Activated T-helper 1 cell treated with anti-CD3 and anti-CD28 coated beads, Interleukin-2, amount 50 U/mL, for 16 hours (primary cell): Measurements from ENCODE around the gene SLC4A5.
A peak's percentile ranks its signal among the peaks of the same experiment; 100 is the strongest.

Experiments used
- DNase-seq, 2 donors: peaks; one replicate each; pipeline ENCODE4 v3.0.0-alpha.2; 2020; ENCODE audit warnings: low read depth in 1 of 2, low spot score in 1 of 2

The SLC4A5 gene, protein sequence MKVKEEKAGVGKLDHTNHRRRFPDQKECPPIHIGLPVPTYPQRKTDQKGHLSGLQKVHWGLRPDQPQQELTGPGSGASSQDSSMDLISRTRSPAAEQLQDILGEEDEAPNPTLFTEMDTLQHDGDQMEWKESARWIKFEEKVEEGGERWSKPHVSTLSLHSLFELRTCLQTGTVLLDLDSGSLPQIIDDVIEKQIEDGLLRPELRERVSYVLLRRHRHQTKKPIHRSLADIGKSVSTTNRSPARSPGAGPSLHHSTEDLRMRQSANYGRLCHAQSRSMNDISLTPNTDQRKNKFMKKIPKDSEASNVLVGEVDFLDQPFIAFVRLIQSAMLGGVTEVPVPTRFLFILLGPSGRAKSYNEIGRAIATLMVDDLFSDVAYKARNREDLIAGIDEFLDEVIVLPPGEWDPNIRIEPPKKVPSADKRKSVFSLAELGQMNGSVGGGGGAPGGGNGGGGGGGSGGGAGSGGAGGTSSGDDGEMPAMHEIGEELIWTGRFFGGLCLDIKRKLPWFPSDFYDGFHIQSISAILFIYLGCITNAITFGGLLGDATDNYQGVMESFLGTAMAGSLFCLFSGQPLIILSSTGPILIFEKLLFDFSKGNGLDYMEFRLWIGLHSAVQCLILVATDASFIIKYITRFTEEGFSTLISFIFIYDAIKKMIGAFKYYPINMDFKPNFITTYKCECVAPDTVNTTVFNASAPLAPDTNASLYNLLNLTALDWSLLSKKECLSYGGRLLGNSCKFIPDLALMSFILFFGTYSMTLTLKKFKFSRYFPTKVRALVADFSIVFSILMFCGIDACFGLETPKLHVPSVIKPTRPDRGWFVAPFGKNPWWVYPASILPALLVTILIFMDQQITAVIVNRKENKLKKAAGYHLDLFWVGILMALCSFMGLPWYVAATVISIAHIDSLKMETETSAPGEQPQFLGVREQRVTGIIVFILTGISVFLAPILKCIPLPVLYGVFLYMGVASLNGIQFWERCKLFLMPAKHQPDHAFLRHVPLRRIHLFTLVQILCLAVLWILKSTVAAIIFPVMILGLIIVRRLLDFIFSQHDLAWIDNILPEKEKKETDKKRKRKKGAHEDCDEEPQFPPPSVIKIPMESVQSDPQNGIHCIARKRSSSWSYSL

DNA sequence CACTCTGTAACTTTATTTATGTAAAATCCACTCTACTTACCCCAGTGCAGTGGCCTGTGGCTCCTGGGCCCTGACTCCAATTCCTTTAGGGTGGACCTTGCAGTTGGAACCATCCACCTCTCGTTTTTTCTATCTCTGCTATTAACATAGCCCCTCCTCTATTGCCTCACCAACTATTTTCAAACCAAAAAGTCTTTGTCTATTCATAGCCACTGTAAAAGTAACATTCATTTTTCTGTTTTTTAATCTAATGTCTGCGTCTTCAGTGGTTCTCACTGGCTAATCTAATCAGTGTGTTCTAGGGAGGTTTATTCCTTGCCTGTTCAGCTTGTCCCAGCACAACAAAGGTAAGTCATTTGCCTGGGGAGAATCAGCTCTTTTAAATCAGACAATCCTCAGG lies at the start of gene SLC4A5:
Gene SLC4A5 (minus strand): TSS at position 101 of the 400 bp plus-strand sequence. CDS start 28,393 bp downstream, outside the sequence.
- DNase-seq: no peak

DNA sequence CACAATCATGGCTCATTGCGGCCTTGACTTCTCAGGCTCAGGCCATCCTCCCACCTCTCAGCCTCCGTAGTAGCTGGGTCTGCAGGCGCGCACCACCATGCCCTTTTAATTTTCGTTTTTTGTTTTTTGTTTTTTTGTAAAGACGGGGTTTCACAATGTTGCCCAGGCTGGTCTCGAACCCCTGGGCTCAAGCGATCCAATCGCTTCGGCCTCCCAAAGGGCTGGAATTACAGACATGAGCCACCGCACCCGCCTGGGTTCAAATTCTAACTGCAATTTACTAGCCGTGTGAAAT lies 49.2 kb upstream of the SLC4A5 start:
- no peak for DNase-seq

DNA sequence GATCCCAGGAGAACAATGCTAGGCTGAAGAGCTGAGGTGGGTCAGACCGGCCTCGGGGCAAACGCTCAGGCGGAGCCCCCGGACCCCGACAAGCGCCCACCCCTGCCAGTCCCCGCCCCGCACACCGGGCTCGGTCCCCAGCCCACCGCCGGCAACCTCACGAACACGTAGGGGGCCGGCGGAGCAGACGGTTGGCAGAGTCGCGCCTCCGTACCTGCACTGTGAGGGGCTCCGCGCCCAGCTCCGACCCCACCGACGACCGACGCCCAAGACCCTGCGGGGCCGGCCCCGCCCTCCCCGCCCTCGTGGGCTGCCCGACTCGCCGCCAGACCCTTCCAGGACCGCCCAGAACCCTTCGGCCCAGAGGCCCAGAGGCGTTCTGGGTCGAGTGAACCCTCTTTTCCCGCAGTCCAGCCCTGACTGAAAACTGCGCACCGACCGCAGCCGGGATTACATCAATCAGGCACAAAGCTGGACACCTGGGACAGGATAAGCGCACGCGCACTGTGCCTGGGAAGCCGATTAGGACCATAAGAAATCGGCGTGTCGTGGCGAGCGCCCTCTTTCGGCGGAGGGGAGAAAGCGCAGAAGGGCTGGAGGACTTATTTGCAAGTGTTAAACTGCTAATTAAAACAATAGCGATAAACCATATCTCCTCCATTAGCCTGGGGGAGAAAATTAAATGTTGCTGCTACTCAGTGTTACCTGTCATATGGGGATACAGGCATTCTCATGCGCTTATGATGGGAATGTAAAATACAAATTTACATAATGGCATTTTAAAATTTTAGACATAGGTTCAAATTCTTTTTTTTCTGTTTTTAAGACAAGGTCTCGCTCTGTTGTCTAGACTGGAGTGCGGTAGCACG lies 48.6 kb upstream of the SLC4A5 start:
- DNase-seq: peak; percentile 91 to 96

DNA sequence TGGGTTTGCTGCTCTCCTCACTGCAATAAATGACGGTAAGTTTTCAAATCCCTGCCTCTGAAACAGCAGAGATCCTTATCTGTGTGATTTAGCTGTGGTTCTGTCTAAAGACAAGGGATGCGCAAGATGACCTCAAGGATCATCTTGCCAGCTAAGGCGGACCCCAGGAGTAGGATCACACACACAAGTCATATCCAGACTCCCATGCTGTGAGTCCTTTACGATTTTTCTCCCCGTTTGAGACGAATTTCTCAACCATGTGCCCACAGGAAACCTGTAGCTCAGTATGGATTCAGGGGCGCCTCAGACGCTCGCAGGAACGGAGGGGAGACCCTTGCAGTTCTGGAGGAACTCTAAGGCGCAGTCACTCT lies 48.0 kb upstream of the SLC4A5 start:
- no peak for DNase-seq

DNA sequence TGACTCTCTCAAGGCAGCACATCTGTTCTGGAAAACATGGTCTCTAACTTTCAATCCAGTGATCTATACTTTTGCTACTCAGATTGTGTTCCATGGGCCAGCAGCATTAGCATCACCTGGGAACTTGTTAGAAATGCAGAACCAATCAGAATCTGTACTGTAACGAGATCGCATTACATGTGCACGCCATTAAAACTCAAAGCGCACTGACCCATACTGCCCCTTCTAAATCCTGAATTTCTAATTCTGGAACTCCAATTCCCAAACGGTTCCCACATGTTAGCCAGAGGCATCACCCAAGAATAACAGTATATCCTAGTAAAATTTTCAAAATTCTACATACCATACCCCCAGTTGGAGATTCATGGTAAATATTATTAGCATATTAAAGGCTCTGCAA lies 47.4 kb upstream of the SLC4A5 start:
- no peak for DNase-seq

DNA sequence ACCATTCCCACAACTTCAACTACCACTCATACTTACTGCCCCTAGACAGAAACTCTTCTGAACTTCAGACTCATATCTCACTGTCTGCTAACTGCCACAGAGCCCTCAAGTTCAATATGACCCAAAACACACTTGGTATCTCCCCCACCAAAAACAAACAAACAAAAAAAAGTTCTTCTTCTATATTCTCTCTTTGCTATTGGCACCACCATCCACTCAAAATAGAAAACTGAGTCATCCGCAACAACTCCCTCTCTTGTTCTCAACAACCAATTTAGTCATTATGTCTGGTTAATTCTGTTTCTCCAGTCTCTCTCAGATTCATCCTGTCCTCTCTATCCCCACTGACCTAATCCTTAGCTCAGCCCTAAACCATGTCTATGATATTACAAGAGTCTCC lies 44.1 kb upstream of the SLC4A5 start:
- DNase-seq: no peak

DNA sequence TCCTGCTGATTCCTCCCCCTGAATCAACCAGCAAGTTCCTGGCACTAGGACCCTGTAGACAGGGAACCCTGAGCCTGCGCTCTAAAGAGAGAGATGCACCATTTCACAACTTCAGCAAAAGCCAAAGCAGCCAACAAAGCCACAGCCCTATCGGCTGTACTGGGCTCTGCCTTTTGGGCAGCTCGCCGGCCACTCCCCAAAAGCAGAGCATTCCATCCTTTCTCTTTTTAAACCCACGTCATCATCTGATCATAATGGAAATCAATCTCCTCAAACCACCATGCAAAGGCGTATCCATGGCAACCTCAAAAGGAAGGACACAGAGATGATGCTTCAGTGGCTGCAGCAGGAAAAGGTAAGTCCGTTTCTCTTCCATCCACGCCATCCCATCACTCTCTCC lies 42.2 kb upstream of the SLC4A5 start:
- no peak for DNase-seq

DNA sequence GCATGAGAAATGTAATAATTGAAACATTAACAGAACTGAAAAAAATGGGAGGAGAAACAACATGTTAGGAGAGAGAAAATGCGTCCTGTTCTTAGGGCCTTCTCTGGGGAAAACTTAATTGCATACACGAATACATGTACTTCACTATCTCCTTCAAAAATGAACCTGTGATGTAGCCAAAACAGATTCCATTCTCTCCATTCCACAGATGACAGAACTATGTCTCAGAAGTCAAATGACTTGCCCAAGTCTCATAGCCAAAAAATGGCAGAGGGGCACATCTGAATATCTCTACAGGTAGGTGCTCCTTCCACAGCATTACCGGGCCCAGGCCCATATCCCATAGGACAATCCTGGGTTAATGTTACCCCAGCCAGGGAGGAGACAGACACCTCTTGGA lies 40.8 kb upstream of the SLC4A5 start:
- no peak for DNase-seq

DNA sequence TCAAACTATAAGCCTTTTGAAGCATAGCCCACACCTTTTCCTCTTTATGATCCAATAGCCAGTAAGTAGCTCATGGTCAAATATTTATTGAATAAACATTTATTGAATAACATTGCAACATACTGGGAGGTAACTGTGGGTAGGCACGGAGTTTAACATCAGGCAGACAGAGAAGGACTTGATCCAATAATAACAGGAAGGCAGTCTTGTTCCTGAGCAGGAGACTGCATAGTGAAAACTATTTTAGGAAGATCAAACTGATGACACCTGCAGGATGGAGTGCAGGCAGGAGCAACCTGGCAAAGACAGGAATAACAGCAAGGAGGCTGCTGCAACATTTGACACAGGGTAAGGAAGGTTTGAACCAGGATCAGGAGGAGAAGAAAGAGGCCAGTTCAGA lies 40.0 kb upstream of the SLC4A5 start:
- DNase-seq: no peak

DNA sequence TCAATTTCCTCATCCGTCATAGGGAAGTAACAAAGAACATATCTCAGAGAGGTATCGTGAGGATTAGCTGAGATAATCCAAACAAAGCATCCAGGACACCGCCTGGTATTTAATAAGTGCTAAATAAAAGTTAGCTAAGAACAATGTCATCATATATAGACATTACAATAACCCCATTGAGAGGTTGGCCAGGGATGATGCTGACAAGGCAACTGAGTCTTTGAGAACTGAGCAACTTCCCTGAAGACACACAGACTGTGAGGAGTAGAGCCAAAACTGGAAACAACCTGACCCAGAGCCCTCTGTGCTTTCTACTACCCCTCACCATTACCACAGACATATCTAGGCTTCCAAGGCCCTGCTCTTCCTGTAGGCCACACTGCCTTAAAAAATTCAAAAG lies 38.5 kb upstream of the SLC4A5 start:
- DNase-seq: no peak

DNA sequence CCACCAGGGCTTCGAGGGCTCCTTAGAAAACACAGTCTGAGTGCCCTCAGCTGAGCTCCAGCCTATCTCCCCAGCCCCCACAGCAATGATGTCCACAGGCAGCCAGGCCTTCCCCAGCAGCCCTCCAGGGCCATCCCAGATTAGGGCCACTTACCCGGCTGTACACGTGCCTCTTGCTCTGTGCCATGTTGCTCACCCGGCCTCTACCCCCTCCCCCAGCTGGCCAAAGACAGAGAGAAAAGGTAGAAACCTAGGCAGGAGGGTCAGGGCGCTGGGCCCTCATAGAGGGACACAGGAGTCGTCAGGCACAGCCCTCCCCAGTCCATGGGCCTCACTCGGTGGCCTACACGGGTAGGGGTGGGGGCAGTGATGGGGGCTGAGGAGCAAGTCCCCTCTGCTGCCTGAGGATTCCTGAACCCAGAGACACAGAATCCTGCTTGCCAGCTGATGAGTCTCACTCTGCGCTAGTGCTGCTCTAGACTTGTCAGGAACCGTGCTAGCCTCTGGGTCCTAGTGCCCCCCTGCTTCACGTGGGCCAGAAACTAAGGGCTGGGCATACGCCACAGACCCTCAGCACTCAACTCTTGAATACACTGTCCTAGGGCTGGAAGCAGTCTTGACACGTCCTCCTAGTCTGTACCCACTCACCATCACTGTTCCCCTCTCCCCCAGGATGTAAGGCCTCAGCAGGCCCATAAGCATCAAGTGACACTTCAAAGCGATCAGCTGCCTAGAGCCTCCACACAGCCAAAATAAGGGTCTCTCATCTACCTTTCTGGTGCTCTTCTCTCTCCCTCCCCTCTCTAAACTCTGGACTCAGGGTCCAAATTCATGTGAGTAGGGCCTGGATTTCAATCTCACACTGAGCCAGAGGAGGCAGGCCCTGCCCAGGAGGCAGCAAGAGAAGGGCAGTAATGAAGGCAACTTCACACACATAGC lies 36.9 kb upstream of the SLC4A5 start, which contains the start of gene DCTN1:
Gene DCTN1 (minus strand): TSS at position 461 of the 939 bp plus-strand sequence. CDS start 274 bp downstream, at position 187.
- DNase-seq: no peak

DNA sequence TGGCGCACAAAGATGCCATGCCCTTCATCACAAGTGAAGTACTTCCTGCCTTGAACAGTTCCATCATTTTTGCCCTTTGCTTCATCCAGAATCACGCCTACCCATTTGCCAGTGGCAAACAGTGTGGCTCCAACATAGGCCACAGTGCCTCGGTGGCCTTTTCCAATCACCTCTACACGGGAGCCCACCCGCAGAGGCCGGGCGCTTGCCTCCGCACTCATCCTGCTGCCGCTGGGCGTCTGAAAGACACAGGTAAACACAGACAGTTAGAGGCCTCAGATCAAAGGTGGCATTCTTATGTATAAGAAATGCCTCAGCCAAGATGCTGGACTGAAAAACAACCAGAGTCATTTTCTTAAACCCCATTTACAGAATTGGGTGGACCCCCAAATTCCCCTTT lies 34.8 kb upstream of the SLC4A5 start:
- no peak for DNase-seq

DNA sequence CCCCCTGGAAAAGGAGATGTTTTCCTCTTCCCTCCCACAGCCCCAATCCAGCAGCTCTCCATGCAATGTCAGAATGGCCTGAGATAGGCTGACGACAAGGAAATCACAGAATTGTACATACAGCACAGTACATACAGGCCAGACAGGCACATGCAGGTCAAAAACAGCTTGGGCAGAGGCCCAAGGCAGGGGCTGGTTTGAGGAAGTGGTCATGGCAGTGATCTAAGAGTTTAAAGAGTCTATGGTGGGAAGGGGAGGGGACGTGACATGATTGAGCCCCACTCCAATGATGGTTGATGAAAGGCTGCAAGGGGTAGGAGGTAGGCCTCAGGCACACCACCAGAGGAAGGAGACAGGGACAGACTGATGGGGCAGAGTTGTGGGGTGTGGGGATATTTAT lies 32.6 kb upstream of the SLC4A5 start:
- no peak for DNase-seq

DNA sequence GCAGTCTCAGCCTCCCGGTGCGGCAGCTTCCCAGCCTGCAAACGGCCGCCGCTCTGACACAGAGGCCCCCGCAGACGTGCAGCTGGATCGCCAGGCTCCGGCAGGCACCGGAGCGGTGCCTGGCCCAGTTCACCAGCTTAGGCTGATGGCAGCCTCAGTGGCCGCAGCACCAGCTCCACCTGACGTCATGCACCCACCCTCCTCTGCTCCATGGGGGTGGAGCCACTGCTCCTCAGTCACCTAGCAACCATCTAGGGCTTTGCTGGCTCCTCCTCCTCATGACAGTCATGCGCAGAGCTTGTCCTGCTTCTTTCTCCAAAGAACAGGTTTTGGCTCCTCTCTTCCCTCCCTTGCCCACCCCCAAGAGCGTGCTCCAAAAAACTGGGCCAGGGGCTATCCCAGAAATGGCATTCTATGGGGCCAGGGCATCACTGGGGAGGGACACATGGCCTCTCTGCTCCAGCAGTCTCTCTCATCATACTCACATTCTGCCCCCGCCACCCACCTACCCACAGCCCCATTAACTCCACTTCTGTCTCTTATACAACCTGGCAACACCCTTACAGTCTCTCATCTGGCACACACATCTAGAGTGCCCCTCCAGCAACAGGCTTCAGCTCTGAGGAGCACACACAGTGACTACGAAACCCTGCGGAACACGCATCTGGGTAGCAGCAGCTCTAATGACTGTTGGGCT lies 31.4 kb upstream of the SLC4A5 start:
- DNase-seq: no peak

DNA sequence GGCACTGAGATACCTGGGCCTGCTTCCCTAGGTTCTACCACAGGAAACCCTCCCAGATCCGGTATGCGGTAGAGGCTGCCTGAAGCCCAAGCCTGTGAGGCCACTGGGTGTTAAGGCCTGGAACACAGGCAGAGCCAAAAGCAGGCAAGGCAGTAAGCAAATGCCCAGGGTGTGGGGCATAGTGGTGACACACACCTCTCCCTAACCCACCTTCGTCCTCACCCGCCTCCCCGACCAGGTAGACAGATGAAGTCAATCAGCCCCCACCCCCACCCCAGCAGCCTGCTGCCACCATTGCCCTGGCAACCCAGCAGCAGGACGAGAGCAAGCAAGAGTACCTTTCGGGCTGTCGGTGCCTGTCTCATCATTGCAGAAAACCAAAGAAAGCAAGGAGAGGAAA lies 30.8 kb upstream of the SLC4A5 start:
- no peak for DNase-seq

DNA sequence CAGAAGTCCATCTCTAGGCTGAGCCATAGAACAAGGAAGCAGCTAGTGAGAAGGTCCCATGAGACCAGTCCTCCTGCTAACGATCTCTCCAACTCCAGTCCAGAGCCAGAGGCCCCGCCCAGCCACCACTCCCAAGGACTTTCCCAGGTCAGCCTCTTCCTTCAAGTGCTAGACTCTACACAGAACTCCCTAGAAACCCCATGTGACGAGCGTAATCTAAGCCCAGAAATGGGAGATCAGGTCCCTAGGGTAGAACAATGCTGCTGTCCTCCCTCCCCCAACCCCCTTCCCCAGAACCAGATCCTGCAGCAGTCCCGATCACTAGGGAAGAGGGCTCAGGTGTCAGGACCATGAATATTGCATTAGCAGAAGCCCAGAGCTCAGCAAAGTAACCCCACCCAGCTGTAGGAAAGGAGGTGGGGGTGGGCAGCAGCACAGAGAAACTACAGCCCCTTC lies 30.0 kb upstream of the SLC4A5 start:
- DNase-seq: no peak

DNA sequence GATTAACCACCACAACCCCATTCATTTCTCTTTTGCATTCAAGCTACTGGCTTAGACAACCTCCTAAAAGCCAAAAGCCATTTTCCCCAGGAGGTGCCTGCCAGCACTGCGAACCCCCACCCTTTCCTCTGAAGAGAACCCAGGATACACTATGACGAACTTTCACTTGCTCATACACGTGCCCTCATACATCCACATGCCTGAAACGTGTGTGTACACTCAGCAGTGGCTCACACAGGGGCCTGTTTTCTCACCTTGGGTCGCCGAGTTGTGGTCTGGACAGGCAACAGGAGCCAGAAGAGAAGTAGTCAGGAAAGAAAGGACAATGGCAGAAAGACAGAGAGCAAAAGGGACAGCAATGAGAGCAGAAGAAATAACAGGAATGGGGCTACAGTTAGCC lies 29.5 kb upstream of the SLC4A5 start:
- no peak for DNase-seq

DNA sequence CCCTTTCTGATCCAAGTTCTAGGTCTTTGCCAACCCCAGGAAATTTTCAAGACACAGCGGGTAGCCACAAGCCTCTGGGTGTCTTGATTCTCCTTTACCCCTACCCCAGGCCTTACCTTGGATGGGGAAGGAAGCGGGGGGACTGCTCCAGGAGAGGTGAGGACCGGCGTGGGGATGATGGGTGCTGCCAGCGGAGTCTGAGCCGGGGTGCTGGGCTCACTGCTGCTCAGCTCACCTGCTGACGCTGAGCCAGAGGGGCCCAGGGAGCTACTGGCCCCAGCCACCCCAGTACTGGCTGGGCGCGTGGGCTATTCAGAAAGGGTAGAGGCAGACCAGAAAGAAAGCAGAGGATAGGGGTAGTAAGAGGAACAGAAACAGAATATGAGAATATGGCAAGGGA lies 28.2 kb upstream of the SLC4A5 start:
- DNase-seq: no peak

DNA sequence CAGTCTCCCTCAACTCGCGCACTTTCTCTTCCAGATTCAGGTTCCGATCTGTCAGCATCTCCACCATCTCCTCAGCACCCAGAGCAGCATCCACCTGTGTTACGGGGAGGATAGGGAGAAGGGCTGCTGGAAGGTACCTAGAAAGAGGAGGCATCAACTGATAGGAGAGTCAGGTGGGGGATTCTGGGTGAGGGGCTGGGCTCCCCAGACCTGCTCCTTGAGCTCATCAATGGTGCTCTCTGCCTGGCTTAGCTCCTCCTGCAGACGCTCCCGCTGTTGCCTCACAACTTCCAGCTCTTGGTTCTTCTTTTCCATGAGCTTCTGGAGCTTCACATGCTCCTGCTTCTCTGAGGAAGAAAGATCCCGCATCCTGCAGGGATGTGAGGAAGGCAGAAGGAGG lies 26.8 kb upstream of the SLC4A5 start:
- DNase-seq: no peak
